GM12878 (cell line): ENCODE results near the gene CDCA3. TPM values are rescaled to one million over a fixed set of nuclear protein-coding genes. Genes with fewer than 3 reads are reported as not detected.

ENCODE experiments used
- ATAC-seq: fragments of 200-7000 bp; cut with Tn5 transposase; 3 replicates; pipeline ENCODE4 v1.9.1; 2020; ENCODE audit warnings: mild to moderate bottlenecking, moderate library complexity
- BruUV-seq: library from RNA; stranded (reverse); fragments of 400-500 nt; replicated peaks from 2 replicates; lab custom pipeline; 2021; lab: Mats Ljungman, UMichigan
- CTCF ChIA-PET: fragments of 300-600 bp; sonication (Branson Sonifier 250); formaldehyde crosslinking; extraction: SDS; loops from one replicate; lab custom pipeline; 2021; ENCODE audit warnings: inconsistent platforms; lab: Yijun Ruan, JAX
- POLR2A ChIA-PET: fragments of 350-600 bp; formaldehyde crosslinking; extraction: SDS; loops from one replicate; lab custom pipeline; 2021; ENCODE audit warnings: inconsistent platforms; lab: Charles Lee
- RAD21 ChIA-PET: fragments of 300-600 bp; sonication (Branson Sonifier 250); formaldehyde crosslinking; loops from one replicate; lab custom pipeline; 2023; ENCODE audit warnings: antibody characterized with exemption; ENCODE audit not compliant: unreplicated experiment; lab: Charles Lee
- SMC1A ChIA-PET: fragments of 300-600 bp; sonication (Branson Sonifier 250); formaldehyde crosslinking; loops from one replicate; lab custom pipeline; 2023; ENCODE audit not compliant: unreplicated experiment, uncharacterized antibody; lab: Charles Lee
- DNase-seq: peaks from one replicate; pipeline ENCODE4 v3.0.0-alpha.2; 2011; ENCODE audit warnings: low read depth, low spot score
- FAIRE-seq: peaks from 3 replicates; lab custom pipeline; 2011; peaks lifted over from hg19 to GRCh38; lab: Jason Lieb, UNC
- H2AFZ ChIP-seq: 2 replicates; pipeline ENCODE4 v1.6.0; 2011; ENCODE audit warnings: low read depth, low read length, control low read depth; ENCODE audit not compliant: control insufficient read depth
- H3K27ac ChIP-seq: 2 replicates; pipeline ENCODE4 v1.5.1; 2011; ENCODE audit warnings: control low read depth; ENCODE audit not compliant: control insufficient read depth, insufficient read depth
- H3K27me3 ChIP-seq, 2 experiments: replicated peaks in 1 of 2; 2 replicates each; pipeline versions ENCODE4 v1.6.0 to v1.6.1; 2011; ENCODE audit warnings: low read length in 1 of 2; ENCODE audit not compliant: control insufficient read depth in 2 of 2, insufficient read depth in 2 of 2
- H3K36me3 ChIP-seq, 2 experiments: 2 replicates each; pipeline ENCODE4 v1.5.1; 2011; ENCODE audit warnings: low read length in 1 of 2; ENCODE audit not compliant: control insufficient read depth in 2 of 2, insufficient read depth in 2 of 2
- H3K4me1 ChIP-seq: 2 replicates; pipeline ENCODE4 v1.6.1; 2011; ENCODE audit warnings: mild to moderate bottlenecking, low read length, moderate library complexity, mixed read lengths; ENCODE audit not compliant: control insufficient read depth, insufficient read depth
- H3K4me2 ChIP-seq: 2 replicates; pipeline ENCODE4 v1.6.0; 2011; ENCODE audit warnings: control low read depth; ENCODE audit not compliant: control insufficient read depth, insufficient read depth
- H3K4me3 ChIP-seq: fragments of 200-600 bp; sonication (generic); 2 replicates; pipeline ENCODE4 v1.5.1; 2016
- H3K79me2 ChIP-seq: 2 replicates; pipeline ENCODE4 v1.6.0; 2011; ENCODE audit warnings: low read length; ENCODE audit not compliant: control insufficient read depth, insufficient read depth
- H3K9ac ChIP-seq: 2 replicates; pipeline ENCODE4 v1.8.0; 2011; ENCODE audit warnings: low read length, control low read depth, mixed read lengths; ENCODE audit not compliant: control insufficient read depth, insufficient read depth
- H3K9me3 ChIP-seq: replicated peaks from 3 replicates; pipeline ENCODE4 v1.5.1; 2011; ENCODE audit warnings: mild to moderate bottlenecking, low read length; ENCODE audit not compliant: control insufficient read depth, insufficient read depth
- H4K20me1 ChIP-seq: 2 replicates; pipeline ENCODE4 v1.6.0; 2011; ENCODE audit not compliant: control insufficient read depth, insufficient read depth
- LARP7 ChIP-seq: fragments of 450-650 bp; IDR thresholded peaks from 2 replicates; pipeline ENCODE4 v1.6.1; 2017; ENCODE audit warnings: mild to moderate bottlenecking
- TARDBP ChIP-seq: IDR thresholded peaks from 2 replicates; pipeline ENCODE4 v1.6.1; 2016; ENCODE audit warnings: borderline replicate concordance
- WGBS: methylation state at CpG from one replicate; pipeline ENCODE4 v1.1.6; 2016; ENCODE audit warnings: low lambda C conversion rate; ENCODE audit not compliant: insufficient replicate concordance, insufficient coverage; ENCODE audit errors: missing lambda C conversion rate; 5-methylcytosine and 5-hydroxymethylcytosine counted together
- in situ Hi-C: fragments of 300-500 bp; cut with MboI; formaldehyde crosslinking; loops from 9 replicates; pipeline ENCODE4 v1.14.3; 2018; ENCODE audit warnings: mixed read lengths
- intact Hi-C: fragments of 100-400 bp; cut with micrococcal nuclease; formaldehyde crosslinking; loops from one replicate; pipeline ENCODE4 v1.14.2; 2022; ENCODE audit not compliant: unreplicated experiment
- polyA plus RNA-seq, 11 experiments: library from polyadenylated mRNA; depleted of rRNA in 4 of 11; unstranded in 6 of 11; stranded (reverse) in 5 of 11; fragments of >200 nt; fragmentation: Nextera tagmentation in 4 of 11; fragmentation: Illumina TruSeq in 1 of 11; extraction: Ambion mirVana in 4 of 11; extraction: Trizol in 1 of 11; gene quantifications; 1 replicate in 1 of 11; 2 replicates in 10 of 11; pipeline versions ENCODE4 v1.2.1 to v1.2.3, GENCODE V29; 2011 to 2016; ENCODE audit warnings: inconsistent platforms in 2 of 11, missing spikeins in 2 of 11, low read depth in 1 of 11
- total RNA-seq, 4 experiments: library from RNA; depleted of rRNA in 3 of 4; stranded (reverse); fragments of >200 nt in 3 of 4; fragmentation: Illumina TruSeq in 1 of 4; extraction: Trizol in 1 of 4; gene quantifications; 2 replicates each; pipeline versions ENCODE4 v1.2.1 to v1.2.3, GENCODE V29; 2013 to 2021
- TF ChIP-seq, protein P1 (sequence below): IDR thresholded peaks from 2 replicates; pipeline ENCODE4 v1.6.1; 2012; ENCODE audit warnings: improper control_type of control experiment, low read depth, low read length; ENCODE audit not compliant: insufficient replicate concordance
- TF ChIP-seq, protein P2 (sequence below): IDR thresholded peaks from 2 replicates; pipeline ENCODE4 v1.6.1; 2012; ENCODE audit warnings: low read depth, low read length, improper control_type of control experiment

Gene CDCA3
- total and polyA plus RNA-seq, 10 of the 15 experiments (the other 5 are each of a cell fraction or from before 2014, with no cell fraction given), result 34.5 to 148 (median 97.4) TPM

DNA sequence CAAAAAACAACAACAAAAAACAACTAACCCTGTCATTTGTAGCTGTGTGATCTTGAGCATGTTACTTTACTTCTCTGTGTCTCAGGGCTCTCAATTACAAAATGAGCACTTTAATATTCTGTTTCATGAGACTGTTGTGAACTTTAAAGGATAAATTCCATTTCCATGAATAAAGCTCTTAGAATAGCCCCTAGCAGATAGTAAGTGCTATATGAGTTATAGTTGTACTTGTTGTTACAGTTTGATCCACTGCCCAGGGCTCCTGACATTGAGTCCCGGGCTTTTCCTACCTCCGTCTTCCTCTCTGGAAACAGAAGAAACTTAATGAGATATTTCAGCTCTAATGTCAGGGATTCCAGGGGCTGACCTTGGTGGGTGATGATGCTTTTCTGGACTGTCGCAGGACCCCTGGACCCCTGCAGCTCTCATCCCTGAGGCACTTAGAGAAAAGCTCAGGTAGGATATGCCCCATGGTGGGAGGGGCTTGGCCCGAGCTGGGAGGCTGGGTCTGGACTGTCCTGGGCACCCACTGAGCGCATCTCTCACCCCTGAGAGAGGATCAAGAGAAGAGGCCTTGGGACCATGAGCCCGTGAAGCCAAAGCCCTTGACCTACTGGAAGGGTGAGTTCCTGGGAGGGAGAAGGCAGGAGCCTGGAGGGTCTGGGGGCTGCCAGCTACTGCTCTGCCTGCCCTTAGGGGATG is 17.7 kb downstream of the CDCA3 start:
- RAD21 ChIA-PET, result interaction anchor here (1.3 to 1.6 kb wide), 3 partner anchors 18 to 49 kb away, joined by 3 to 5 read pairs (median 3); partner anchors contain the start of gene CDCA3
- 53% methylated on average over 6 of the region's 6 CpGs for WGBS
- H3K4me3 ChIP-seq, result no peak overlapping the region
- no peak overlapping the region for H3K9ac ChIP-seq
- DNase-seq, result no peak
- H3K9me3 ChIP-seq, result no peaks in the 10 kb centered on the region
- CTCF ChIA-PET, result interaction anchor here (0.6 to 6.8 kb wide), 13 partner anchors 8 to 275 kb away, joined by 3 to 72 read pairs (median 11); partner anchors contain the start of genes CDCA3, MLF2, SPSB2 and USP5
- TF ChIP-seq LARP7 (no peak), TARDBP (no peak)
- TF ChIP-seq, protein P1, sequence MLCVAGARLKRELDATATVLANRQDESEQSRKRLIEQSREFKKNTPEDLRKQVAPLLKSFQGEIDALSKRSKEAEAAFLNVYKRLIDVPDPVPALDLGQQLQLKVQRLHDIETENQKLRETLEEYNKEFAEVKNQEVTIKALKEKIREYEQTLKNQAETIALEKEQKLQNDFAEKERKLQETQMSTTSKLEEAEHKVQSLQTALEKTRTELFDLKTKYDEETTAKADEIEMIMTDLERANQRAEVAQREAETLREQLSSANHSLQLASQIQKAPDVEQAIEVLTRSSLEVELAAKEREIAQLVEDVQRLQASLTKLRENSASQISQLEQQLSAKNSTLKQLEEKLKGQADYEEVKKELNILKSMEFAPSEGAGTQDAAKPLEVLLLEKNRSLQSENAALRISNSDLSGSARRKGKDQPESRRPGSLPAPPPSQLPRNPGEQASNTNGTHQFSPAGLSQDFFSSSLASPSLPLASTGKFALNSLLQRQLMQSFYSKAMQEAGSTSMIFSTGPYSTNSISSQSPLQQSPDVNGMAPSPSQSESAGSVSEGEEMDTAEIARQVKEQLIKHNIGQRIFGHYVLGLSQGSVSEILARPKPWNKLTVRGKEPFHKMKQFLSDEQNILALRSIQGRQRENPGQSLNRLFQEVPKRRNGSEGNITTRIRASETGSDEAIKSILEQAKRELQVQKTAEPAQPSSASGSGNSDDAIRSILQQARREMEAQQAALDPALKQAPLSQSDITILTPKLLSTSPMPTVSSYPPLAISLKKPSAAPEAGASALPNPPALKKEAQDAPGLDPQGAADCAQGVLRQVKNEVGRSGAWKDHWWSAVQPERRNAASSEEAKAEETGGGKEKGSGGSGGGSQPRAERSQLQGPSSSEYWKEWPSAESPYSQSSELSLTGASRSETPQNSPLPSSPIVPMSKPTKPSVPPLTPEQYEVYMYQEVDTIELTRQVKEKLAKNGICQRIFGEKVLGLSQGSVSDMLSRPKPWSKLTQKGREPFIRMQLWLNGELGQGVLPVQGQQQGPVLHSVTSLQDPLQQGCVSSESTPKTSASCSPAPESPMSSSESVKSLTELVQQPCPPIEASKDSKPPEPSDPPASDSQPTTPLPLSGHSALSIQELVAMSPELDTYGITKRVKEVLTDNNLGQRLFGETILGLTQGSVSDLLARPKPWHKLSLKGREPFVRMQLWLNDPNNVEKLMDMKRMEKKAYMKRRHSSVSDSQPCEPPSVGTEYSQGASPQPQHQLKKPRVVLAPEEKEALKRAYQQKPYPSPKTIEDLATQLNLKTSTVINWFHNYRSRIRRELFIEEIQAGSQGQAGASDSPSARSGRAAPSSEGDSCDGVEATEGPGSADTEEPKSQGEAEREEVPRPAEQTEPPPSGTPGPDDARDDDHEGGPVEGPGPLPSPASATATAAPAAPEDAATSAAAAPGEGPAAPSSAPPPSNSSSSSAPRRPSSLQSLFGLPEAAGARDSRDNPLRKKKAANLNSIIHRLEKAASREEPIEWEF, result no peak
- TF ChIP-seq, protein P2, sequence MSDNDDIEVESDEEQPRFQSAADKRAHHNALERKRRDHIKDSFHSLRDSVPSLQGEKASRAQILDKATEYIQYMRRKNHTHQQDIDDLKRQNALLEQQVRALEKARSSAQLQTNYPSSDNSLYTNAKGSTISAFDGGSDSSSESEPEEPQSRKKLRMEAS, result no peak
- no peak overlapping the region for H2AFZ ChIP-seq
- peaks cover 11 to 17% of the 10 kb centered on the region in 2 experiments for H3K27me3 ChIP-seq
- no peaks in the 10 kb centered on the region for H3K79me2 ChIP-seq
- SMC1A ChIA-PET, result interaction anchor here (0.7 to 5.8 kb wide), 4 partner anchors 11 to 80 kb away, joined by 3 to 35 read pairs (median 6); partner anchors contain the start of genes CDCA3 and MLF2
- BruUV-seq, result no TSS peak
- no peaks in the 10 kb centered on the region for H3K36me3 ChIP-seq
- no peak for ATAC-seq
- intact Hi-C loops, result no loop called here
- H3K4me1 ChIP-seq, result peaks cover 4% of the 10 kb centered on the region
- no peak overlapping the region for H3K4me2 ChIP-seq
- no peak overlapping the region for H3K27ac ChIP-seq
- no peaks in the 10 kb centered on the region for H4K20me1 ChIP-seq
- in situ Hi-C loops, result no loop called here
- no peak for FAIRE-seq
- POLR2A ChIA-PET, result interaction anchor here (0.6 to 1.6 kb wide), 4 partner anchors 18 to 167 kb away, joined by 3 to 8 read pairs (median 4); partner anchors contain the start of genes MLF2 and SPSB2
